ENCODE results near the gene NAE1. TPM values are rescaled to one million over a fixed set of nuclear protein-coding genes. Genes with fewer than 3 reads are reported as not detected.

NAE1 gene
- polyA plus RNA-seq, 1 donor (not counting 4 experiments of a cell fraction or from before 2014, with no cell fraction given), result 113 TPM

DNA sequence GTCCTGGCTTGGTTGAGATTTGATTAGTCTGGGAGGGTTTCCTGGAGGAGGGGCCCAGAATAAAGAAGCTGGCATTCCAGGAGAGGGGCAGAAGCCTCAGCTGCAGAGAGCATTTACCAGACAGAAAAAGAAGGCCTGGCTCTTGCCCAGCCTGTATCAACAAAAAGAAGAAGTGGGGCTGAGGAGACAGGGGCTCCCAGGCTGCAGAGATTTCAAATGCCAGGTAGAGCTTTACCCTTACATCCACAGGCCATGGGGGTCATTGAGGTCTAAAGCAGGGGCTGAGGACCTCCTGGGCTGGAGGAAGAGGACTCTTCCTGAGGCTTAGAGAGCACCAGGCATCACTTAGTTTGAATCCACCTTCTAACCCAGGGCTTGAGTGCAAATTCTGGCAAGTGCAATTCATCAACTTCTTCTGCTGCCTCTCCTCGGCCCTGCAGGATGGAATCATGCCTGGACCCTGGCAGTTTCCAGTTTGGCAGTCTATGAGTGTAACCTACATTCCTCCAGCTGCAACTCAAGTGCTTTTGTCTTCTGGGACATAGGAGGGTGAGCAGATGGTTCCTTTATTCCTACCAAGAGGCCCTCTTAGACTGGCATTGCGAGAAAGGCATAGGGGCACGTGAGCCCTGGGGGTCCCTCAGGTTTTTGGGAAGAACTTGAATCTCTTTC is 28.8 kb upstream of the NAE1 start:
- Histone ChIP-seq H3K4me1 (ENCODE audit: control insufficient read depth, extremely low read depth, insufficient read depth, low read length) (no peaks in the 10 kb centered on the region), H2AFZ (ENCODE audit: control insufficient read depth, low read length) (no peak overlapping the region), H3K9ac (ENCODE audit: control insufficient read depth, extremely low read depth, insufficient read depth, low read length) (no peak overlapping the region), H3K27ac (ENCODE audit: control insufficient read depth, insufficient read depth, low read length) (no peak overlapping the region), H3K79me2 (ENCODE audit: control insufficient read depth, insufficient read depth, low read length) (no peaks in the 10 kb centered on the region), H4K20me1 (ENCODE audit: control insufficient read depth, extremely low read depth, insufficient read depth, low read length) (no peaks in the 10 kb centered on the region), H3K9me3 (ENCODE audit: control insufficient read depth, low read depth, low read length) (no peaks in the 10 kb centered on the region), H3K4me2 (ENCODE audit: control insufficient read depth, extremely low read depth, insufficient read depth, low read depth, low read length) (no peak overlapping the region), H3K27me3 (ENCODE audit: control insufficient read depth, extremely low read depth, insufficient read depth, low read length) (no peaks in the 10 kb centered on the region), H3K4me3 (ENCODE audit: control insufficient read depth in 2 of 3, extremely low read depth in 1 of 3, insufficient read depth in 2 of 3, low read depth in 1 of 3, low read length in 3 of 3) (no peak overlapping the region), H3K9me1 (ENCODE audit: control insufficient read depth, extremely low read depth, insufficient read depth, low read length) (no peaks in the 10 kb centered on the region), H3K36me3 (ENCODE audit: control insufficient read depth in 2 of 2, extremely low read depth in 1 of 2, insufficient read depth in 2 of 2, low read length in 2 of 2) (no peaks in the 10 kb centered on the region)
- FAIRE-seq (no peak), DNase-seq (ENCODE audit: low read depth, low spot score) (no peak)
- dilution Hi-C loops (cut with MboI; ENCODE audit: extremely low pct_ligation_motif_present, low sequenced_read_pairs), result no loop called here
- TF ChIP-seq EZH2 (IDR thresholded peaks at IDR 0.05; ENCODE audit: low read length), result no peak
- TF ChIP-seq, protein P1, sequence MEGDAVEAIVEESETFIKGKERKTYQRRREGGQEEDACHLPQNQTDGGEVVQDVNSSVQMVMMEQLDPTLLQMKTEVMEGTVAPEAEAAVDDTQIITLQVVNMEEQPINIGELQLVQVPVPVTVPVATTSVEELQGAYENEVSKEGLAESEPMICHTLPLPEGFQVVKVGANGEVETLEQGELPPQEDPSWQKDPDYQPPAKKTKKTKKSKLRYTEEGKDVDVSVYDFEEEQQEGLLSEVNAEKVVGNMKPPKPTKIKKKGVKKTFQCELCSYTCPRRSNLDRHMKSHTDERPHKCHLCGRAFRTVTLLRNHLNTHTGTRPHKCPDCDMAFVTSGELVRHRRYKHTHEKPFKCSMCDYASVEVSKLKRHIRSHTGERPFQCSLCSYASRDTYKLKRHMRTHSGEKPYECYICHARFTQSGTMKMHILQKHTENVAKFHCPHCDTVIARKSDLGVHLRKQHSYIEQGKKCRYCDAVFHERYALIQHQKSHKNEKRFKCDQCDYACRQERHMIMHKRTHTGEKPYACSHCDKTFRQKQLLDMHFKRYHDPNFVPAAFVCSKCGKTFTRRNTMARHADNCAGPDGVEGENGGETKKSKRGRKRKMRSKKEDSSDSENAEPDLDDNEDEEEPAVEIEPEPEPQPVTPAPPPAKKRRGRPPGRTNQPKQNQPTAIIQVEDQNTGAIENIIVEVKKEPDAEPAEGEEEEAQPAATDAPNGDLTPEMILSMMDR (optimal IDR thresholded peaks at IDR 0.05 in 1 of 3, IDR thresholded peaks at IDR 0.05 in 1 of 3, conservative IDR thresholded peaks at IDR 0.05 in 1 of 3; ENCODE audit: extremely low read depth in 1 of 3, insufficient read depth in 2 of 3, low read length in 3 of 3), result no peak

DNA sequence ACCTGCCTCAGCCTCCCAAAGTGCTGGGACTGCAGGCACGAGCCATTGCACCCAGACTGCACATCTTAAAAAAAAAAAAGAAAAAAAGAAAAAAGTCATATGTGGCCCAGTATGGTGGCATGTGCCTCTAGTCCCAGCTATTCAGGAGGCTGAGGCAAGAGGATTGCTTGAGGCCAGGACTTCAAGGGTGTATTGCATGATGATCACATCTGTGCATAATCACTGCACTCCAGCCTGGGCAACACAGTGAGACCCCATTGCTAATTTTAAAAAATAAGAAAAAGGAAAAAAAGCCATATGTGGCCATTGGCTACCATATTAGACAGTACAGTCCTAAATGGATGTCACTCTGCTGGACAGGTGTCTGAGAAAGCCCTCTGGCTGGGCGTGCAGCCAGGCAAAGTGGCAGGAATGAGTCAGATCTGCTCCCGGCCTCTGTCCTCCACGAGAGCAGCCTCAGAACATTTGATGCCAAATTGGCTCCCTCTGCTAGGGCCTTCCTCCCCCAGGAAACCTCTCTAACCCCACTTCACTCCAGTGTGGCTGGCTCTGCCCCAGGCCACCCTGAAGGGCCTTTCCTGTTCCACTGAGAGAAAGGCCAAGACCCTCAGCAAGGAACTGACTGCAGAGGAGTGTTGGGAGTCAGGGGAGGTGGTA is 28.1 kb upstream of the NAE1 start:
- Histone ChIP-seq H3K4me3 (ENCODE audit: control insufficient read depth in 2 of 3, extremely low read depth in 1 of 3, insufficient read depth in 2 of 3, low read depth in 1 of 3, low read length in 3 of 3) (no peak overlapping the region), H4K20me1 (ENCODE audit: control insufficient read depth, extremely low read depth, insufficient read depth, low read length) (no peaks in the 10 kb centered on the region), H3K36me3 (ENCODE audit: control insufficient read depth in 2 of 2, extremely low read depth in 1 of 2, insufficient read depth in 2 of 2, low read length in 2 of 2) (no peaks in the 10 kb centered on the region), H3K9me1 (ENCODE audit: control insufficient read depth, extremely low read depth, insufficient read depth, low read length) (no peaks in the 10 kb centered on the region), H3K9me3 (ENCODE audit: control insufficient read depth, low read depth, low read length) (no peaks in the 10 kb centered on the region), H3K79me2 (ENCODE audit: control insufficient read depth, insufficient read depth, low read length) (no peaks in the 10 kb centered on the region), H3K27me3 (ENCODE audit: control insufficient read depth, extremely low read depth, insufficient read depth, low read length) (no peaks in the 10 kb centered on the region), H3K4me1 (ENCODE audit: control insufficient read depth, extremely low read depth, insufficient read depth, low read length) (no peaks in the 10 kb centered on the region), H3K27ac (ENCODE audit: control insufficient read depth, insufficient read depth, low read length) (no peak overlapping the region), H2AFZ (ENCODE audit: control insufficient read depth, low read length) (no peak overlapping the region), H3K9ac (ENCODE audit: control insufficient read depth, extremely low read depth, insufficient read depth, low read length) (no peak overlapping the region), H3K4me2 (ENCODE audit: control insufficient read depth, extremely low read depth, insufficient read depth, low read depth, low read length) (no peak overlapping the region)
- dilution Hi-C loops (cut with MboI; ENCODE audit: extremely low pct_ligation_motif_present, low sequenced_read_pairs), result no loop called here
- DNase-seq (ENCODE audit: low read depth, low spot score) (no peak), FAIRE-seq (no peak)
- TF ChIP-seq EZH2 (IDR thresholded peaks at IDR 0.05; ENCODE audit: low read length), result no peak
- TF ChIP-seq, protein P1 (optimal IDR thresholded peaks at IDR 0.05 in 1 of 3, IDR thresholded peaks at IDR 0.05 in 1 of 3, conservative IDR thresholded peaks at IDR 0.05 in 1 of 3; ENCODE audit: extremely low read depth in 1 of 3, insufficient read depth in 2 of 3, low read length in 3 of 3), result no peak

Data from keratinocyte (primary cell).